HPDE6-E6E7 (cell line): ENCODE results near the gene DHRS9.
A peak's percentile ranks its signal among the peaks of the same experiment; 100 is the strongest.

Experiments used
- DNase-seq: peaks from one replicate; pipeline ENCODE4 v3.0.0; 2011; ENCODE audit warnings: missing footprints; ENCODE audit errors: extremely low spot score

Gene DHRS9

GRCh38 chr2:169094676-169095075 is 25.3 kb downstream of the DHRS9 start:
- no peak for DNase-seq

- peak; percentile 83 for DNase-seq
These were observed 26.3 kb downstream of the DHRS9 start for GRCh38 chr2:169095621-169096105.

GRCh38 chr2:169104848-169105247 is 35.5 kb downstream of the DHRS9 start:
- DNase-seq, result no peak

- no peak for DNase-seq
These were observed 36.1 kb downstream of the DHRS9 start for GRCh38 chr2:169105476-169105875.

- DNase-seq, result no peak
These were observed 36.8 kb downstream of the DHRS9 start for GRCh38 chr2:169106134-169106533.

- no peak for DNase-seq
These were observed 37.5 kb downstream of the DHRS9 start for GRCh38 chr2:169106563-169107545.

- no peak for DNase-seq
These were observed 38.3 kb downstream of the DHRS9 start for GRCh38 chr2:169107645-169108044.

GRCh38 chr2:169108099-169108884 is 38.9 kb downstream of the DHRS9 start:
- DNase-seq, result no peak

GRCh38 chr2:169109502-169110409 is 40.4 kb downstream of the DHRS9 start:
- DNase-seq, result peak; percentile 67

- no peak for DNase-seq
These were observed 41.1 kb downstream of the DHRS9 start for GRCh38 chr2:169110419-169110818.

GRCh38 chr2:169110916-169111315 is 41.6 kb downstream of the DHRS9 start:
- no peak for DNase-seq

GRCh38 chr2:169112841-169113240 is 43.5 kb downstream of the DHRS9 start:
- no peak for DNase-seq

GRCh38 chr2:169114056-169114455 is 44.7 kb downstream of the DHRS9 start:
- DNase-seq, result no peak

- no peak for DNase-seq
These were observed 47.0 kb downstream of the DHRS9 start for GRCh38 chr2:169116327-169116726.

- no peak for DNase-seq
These were observed 47.6 kb downstream of the DHRS9 start for GRCh38 chr2:169116993-169117392.

GRCh38 chr2:169118060-169118459 is 48.7 kb downstream of the DHRS9 start:
- no peak for DNase-seq

GRCh38 chr2:169119123-169119760 is 49.9 kb downstream of the DHRS9 start:
- DNase-seq, result no peak

- DNase-seq, result no peak
These were observed 50.5 kb downstream of the DHRS9 start for GRCh38 chr2:169119851-169120250.

GRCh38 chr2:169129703-169130243 is 60.4 kb downstream of the DHRS9 start:
- DNase-seq, result no peak
